Measurements from ENCODE around the gene GALNT10. TPM values are rescaled to one million over a fixed set of nuclear protein-coding genes. Genes with fewer than 3 reads are reported as not detected.

The GALNT10 gene
- total RNA-seq, 1 donor from 2014 or later = 178 TPM

DNA sequence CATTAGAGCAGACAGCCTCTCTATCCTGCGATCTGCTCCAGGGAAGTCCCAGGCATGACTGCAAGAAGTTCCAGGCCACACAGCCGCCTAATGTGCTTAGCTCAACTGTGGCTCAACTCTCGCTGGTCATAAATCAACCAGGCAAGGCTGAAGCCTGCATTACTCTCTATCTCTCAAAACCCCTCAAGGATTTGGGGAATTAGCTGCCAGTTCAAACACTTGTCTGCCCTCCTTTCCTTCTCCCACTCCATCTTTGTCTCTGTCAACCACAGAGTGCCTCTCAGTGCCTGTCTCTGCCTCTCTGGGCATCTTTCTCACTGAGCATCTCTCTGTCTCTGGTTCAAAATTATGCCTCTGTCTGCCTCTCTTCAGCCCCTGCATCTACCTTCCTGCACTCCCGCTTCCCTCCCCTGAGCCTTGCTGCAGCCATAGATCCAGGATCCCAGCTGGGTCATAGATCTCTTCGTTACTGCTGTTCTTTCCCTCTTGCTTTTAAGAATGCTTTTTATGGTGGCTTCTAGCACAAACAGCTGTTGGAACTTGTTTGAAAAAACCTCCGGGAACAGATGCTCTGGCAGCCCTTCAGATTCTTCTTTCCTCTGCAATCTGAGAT is 27.9 kb upstream of the GALNT10 start:
- no peak for DNase-seq (ENCODE audit: extremely low spot score, unreplicated experiment)
- H3K4me3 Mint-ChIP-seq (ENCODE audit: unreplicated experiment) = no peak overlapping the region
- no peaks in the 10 kb centered on the region for H3K4me1 Mint-ChIP-seq (ENCODE audit: unreplicated experiment)
- no peak for TF ChIP-seq CTCF (IDR thresholded peaks at IDR 0.05)
- H3K36me3 Mint-ChIP-seq (ENCODE audit: unreplicated experiment) = no peaks in the 10 kb centered on the region
- peaks cover 67% of the 10 kb centered on the region for H3K27me3 Mint-ChIP-seq (ENCODE audit: unreplicated experiment)
- no peak overlapping the region for H3K27ac Mint-ChIP-seq (ENCODE audit: unreplicated experiment)
- no peaks in the 10 kb centered on the region for H3K9me3 Mint-ChIP-seq (ENCODE audit: unreplicated experiment)

GRCh38 chr5:154163327-154164248 is 26.9 kb upstream of the GALNT10 start:
- Mint-ChIP-seq H3K27me3 (ENCODE audit: unreplicated experiment) (peaks cover 59% of the 10 kb centered on the region), H3K4me1 (ENCODE audit: unreplicated experiment) (no peaks in the 10 kb centered on the region), H3K9me3 (ENCODE audit: unreplicated experiment) (no peaks in the 10 kb centered on the region), H3K36me3 (ENCODE audit: unreplicated experiment) (no peaks in the 10 kb centered on the region), H3K27ac (ENCODE audit: unreplicated experiment) (no peak overlapping the region), H3K4me3 (ENCODE audit: unreplicated experiment) (no peak overlapping the region)
- no peak for TF ChIP-seq CTCF (IDR thresholded peaks at IDR 0.05)
- DNase-seq (ENCODE audit: extremely low spot score, unreplicated experiment) = no peak

DNA sequence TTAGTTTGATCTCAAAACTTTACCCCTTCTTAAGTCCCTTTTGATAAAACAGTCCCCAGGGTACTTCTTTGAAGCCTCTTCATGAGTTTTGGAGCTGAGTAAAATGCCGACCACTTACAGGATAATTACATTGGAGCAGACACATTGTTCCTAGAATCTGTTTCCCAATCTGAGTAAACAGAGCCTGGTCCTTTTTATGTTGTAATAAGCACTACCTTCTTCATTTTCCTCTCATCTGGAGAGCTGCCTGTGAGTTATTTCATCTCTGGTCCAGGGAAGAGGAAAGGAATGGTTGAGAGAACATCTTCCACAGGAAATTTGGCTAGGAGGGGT is 26.3 kb upstream of the GALNT10 start:
- Mint-ChIP-seq H3K36me3 (ENCODE audit: unreplicated experiment) (no peaks in the 10 kb centered on the region), H3K4me1 (ENCODE audit: unreplicated experiment) (no peaks in the 10 kb centered on the region), H3K27me3 (ENCODE audit: unreplicated experiment) (peaks cover 53% of the 10 kb centered on the region), H3K9me3 (ENCODE audit: unreplicated experiment) (no peaks in the 10 kb centered on the region), H3K4me3 (ENCODE audit: unreplicated experiment) (no peak overlapping the region), H3K27ac (ENCODE audit: unreplicated experiment) (no peak overlapping the region)
- TF ChIP-seq CTCF (IDR thresholded peaks at IDR 0.05) = no peak
- no peak for DNase-seq (ENCODE audit: extremely low spot score, unreplicated experiment)

DNA sequence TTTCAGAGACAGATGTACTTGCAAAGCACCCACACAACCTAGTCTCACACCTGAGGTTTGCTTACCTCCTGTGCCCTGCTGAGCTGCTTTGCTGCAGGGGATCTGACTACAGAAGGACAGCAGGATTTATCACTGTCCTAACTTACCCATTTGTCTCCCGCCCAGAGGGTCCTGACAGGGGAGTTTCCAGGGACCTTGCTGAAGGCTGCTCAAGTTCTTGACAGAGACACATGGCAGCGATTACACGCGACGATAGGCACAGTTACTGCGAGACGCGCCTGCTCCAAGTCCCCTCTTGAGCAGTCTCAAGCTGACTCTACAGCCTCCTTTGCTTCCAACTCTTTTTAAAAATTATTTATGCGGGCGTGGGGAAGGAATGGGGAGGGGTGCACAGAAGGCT is 24.6 kb upstream of the GALNT10 start:
- no peak overlapping the region for H3K27ac Mint-ChIP-seq (ENCODE audit: unreplicated experiment)
- no peaks in the 10 kb centered on the region for H3K36me3 Mint-ChIP-seq (ENCODE audit: unreplicated experiment)
- no peak overlapping the region for H3K4me3 Mint-ChIP-seq (ENCODE audit: unreplicated experiment)
- H3K4me1 Mint-ChIP-seq (ENCODE audit: unreplicated experiment) = no peaks in the 10 kb centered on the region
- no peak for DNase-seq (ENCODE audit: extremely low spot score, unreplicated experiment)
- H3K9me3 Mint-ChIP-seq (ENCODE audit: unreplicated experiment) = no peaks in the 10 kb centered on the region
- TF ChIP-seq CTCF (IDR thresholded peaks at IDR 0.05) = no peak
- H3K27me3 Mint-ChIP-seq (ENCODE audit: unreplicated experiment) = peaks cover 47% of the 10 kb centered on the region
